HG02981 (cell line): ENCODE results near the gene UGCG.
"Not testable (repeated sequence)": the region's sequence is repeated elsewhere in the genome, so short reads cannot be mapped to it uniquely, and the experiment has no call there.

Source experiments
- ATAC-seq: cut with Tn5 transposase; IDR thresholded peaks from one replicate; pipeline ENCODE4 v1.9.1; 2021; ENCODE audit warnings: mild to moderate bottlenecking, moderate library complexity; ENCODE audit not compliant: unreplicated experiment

UGCG gene

GRCh38 chr9:111895996-111896941 is at the start of gene UGCG:
UGCG (plus strand) TSS chr9:111896814; CDS start chr9:111897216, 402 bp downstream.
- peak; percentile 88 for ATAC-seq

DNA sequence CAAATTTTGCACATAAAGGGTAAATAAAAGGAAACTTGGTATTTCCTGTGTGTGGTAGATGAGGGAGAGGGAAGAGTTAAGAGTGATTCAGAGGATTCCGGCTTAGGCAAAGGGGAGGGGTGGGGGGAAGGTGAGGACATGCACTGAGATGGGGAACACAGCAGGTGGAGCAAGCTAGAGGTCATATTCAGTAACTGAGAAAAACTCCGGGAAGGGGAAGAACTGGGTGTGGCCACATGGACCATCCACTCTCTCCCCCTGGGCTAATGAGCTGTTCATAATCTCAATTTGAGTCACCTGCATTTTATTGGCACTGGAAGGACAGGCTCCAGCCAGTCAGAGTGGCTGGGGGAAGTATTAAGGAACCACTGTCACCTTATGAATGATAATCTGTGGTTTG is 45.1 kb upstream of the UGCG start:
- ATAC-seq = no peak

GRCh38 chr9:111852291-111852690 is 44.3 kb upstream of the UGCG start:
- no peak for ATAC-seq

DNA sequence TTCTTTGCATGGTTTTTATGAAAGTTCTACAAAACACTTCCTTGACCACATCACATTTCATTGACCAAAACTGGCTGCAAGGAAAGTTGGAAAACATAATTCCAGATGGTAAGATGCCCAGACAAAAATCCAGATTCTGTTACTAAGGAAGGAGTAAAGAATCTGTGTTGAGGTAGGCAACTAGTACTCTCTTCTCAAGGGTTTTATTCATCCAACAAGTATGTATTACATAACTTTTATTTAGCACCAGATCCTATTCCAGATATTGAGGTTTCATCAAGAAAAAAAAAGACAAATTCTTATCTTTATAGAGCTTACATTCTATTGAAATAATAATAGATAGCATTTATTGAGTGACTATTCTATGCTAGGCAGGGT is 43.2 kb upstream of the UGCG start:
- no peak for ATAC-seq

DNA sequence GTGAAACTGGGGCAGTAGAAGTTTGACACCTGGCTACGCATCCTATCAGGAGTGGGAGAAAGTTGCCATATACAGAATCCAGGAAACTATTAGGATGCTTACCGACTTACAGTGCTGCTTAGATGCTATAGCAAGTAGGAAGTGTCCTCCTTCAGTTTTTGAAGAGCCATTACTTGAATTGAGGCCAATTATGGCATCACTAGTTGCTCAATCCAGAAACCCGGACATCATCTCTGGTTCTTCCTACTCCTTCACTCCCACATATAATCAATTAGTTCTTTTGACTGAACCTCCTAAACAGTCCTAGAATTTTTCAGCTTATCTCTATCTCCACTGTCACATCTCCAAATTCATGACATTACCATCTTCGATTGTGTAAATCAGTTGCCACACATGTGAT is 41.8 kb upstream of the UGCG start:
- no peak for ATAC-seq

GRCh38 chr9:111857555-111858211 is 38.9 kb upstream of the UGCG start:
- no peak for ATAC-seq

- no peak for ATAC-seq
Observed at GRCh38 chr9:111860443-111860842, 36.2 kb upstream of the UGCG start.

DNA sequence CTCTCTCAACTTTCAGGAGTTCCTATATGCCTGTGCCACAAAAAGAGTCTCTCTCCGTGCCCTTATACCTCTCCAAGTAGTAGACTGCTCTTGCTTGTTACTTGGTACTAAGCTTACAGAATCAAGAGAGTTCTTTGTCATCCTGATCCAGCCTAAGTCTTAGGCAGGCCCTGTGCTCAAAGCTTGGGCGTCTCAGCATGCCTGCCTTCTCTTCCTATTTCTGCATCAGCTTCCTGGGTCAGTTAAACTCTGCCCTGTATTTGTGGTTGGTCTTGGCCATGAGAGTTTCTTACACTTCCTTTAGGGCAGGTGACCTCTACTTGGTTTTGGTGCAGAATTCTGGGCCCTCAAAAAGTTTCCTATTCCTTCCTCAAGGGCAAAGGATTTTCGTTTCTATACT is 33.0 kb upstream of the UGCG start:
- no peak for ATAC-seq

DNA sequence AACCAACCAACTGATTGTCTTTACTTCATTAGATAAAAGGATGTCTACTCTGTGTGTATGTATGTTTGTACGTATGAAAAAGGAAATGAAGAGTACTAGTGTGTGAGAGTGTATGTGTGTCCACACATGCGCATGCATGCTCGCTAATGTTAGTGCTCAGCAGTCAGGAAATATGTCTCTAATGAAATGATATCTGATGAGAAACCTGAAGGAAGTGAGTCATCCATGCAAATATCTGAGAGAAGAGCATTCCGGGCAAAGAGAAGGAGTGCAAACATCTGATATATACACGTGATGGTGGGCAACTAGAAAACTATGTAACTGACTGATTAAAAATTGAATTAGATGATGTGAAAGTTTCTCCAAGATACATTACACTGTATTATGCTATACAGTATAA is 29.6 kb upstream of the UGCG start:
- no peak for ATAC-seq

DNA sequence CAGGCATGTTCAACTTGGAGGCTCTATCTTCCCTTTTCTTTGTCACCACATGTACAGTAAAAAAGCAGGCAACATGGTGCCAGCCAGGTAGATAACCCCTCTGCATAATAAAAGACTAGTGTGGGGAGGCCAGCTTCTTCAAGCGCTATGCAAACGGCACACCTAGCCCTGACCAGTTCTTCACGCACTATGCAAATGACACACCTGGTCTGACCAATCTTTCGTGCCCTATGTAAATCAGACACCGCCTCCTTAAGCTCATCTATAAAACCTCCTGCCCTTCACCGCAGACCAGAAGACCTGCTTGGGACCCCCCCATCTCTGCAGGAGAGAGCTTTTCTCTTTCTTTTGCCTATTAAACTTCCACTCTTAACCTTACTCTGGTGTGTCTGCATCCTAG is 28.1 kb upstream of the UGCG start:
- no peak for ATAC-seq

DNA sequence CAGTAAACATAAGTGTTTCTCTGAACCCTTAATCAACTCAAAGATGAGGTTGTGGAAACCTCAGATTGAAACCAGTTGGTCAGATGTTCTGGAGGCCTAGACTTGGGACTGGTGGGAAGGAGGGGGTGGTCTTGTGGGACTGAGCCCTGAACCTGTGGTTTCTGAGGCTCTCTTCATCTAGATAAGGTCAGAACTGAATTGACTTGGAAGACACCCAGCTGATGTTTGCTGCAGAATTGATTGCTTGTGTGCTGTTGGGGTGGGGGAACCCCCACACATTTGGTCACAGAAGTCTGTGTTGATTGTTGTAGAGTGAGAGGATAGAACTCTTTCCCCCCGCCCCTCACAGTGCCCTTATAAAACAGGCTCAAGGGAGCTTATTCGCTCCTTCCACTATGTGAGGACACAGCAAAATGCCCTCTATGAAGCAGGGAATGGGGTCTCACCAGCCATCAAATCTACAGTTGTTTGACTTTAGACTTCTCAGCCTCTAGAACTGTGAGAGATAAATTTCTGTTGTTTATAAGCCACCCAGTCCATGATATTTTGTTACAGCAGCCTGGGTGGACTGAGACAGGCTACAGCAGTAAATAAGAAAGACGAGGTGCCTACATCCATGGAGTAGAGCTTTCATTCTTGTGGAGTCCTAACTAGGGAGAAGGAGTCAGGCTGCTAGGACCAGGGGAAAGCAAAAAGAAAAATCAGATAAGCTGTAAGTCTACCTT is 25.7 kb upstream of the UGCG start:
- no peak for ATAC-seq

DNA sequence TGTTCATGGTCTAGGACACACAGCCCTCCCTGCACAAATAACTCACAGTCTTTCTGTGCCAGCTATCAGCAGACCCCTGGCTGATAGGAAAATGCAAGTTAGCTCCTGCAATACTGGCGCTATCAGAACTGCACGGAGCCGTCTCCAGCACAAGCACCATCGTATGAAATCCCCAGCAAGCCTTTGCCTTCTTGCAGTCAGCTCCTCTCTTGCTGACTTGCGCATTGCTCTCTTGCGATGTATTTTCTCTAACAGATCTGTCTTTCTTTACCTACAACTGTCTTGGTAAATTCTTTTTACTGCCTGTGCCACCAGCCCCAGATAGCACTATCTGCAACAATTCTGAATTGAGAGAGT is 25.1 kb upstream of the UGCG start:
- ATAC-seq = no peak

DNA sequence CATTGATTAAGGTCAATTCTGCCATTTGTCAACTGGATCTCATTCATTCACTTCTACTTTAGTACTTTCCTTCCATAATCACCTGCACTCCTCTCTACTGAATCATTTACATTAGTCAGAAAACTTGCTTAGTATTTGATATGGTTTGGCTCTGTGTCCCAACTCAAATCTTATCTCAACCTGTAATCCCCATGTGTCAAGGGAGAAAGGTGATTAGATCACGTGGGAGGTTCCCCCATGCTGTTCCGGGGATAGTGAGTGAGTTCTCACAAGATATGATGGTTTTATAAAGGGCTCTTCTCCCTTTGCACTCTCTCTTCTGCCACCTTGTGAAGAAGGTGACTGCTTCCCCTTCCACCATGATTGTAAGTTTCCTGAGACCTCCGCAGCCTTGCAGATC is 23.7 kb upstream of the UGCG start:
- no peak for ATAC-seq

GRCh38 chr9:111873901-111874300 is 22.7 kb upstream of the UGCG start:
- no peak for ATAC-seq

GRCh38 chr9:111874500-111874899 is 22.1 kb upstream of the UGCG start:
- no peak for ATAC-seq

DNA sequence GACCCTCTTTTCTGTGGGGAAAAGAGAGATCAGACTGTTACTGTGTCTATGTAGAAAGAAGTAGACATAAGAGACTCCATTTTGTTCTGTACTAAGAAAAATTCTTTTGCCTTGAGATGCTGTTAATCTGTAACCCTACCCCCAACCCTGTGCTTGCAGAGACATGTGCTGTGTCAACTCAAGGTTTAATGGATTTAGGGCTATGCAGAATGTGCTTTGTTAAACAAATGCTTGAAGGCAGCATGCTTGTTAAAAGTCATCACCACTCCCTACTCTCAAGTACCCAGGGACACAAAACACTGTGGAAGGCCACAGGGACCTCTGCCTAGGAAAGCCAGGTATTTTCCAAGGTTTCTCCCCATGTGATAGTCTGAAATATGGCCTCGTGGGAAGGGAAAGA is 21.3 kb upstream of the UGCG start:
- ATAC-seq = not testable (repeated sequence)

DNA sequence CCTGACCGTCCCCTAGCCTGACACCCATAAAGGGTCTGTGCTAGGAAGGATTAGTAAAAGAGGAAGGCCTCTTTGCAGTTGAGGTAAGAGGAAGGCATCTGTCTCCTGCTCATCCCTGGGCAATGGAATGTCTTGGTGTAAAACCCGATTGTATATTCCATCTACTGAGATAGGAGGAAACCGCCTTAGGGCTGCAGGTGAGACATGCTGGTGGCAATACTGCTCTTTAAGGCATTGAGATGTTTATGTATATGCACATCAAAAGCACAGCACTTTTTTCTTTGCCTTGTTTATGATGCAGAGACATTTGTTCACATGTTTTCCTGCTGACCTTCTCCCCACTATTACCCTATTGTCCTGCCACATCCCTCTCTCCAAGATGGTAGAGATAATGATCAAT is 20.9 kb upstream of the UGCG start:
- not testable (repeated sequence) for ATAC-seq

DNA sequence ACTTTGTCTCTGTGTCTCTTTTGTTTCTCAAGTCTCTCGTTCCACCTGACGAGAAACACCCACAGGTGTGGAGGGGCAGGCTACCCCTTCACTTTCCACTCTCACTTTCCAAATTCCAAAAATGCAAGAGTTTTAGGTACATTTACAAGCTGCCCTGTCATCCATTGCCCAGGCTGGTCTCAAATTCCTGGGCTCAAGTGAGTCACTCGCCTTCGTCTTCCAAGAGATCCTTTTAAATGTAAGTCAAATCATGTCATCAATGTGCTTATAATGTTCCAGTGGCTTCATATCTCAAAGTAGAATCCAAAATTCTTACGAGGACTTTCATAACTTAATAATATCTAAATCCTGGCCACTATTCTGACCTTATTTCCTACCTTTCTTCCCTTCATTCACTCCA is 20.4 kb upstream of the UGCG start:
- ATAC-seq = no peak

GRCh38 chr9:111877420-111877819 is 19.2 kb upstream of the UGCG start:
- no peak for ATAC-seq

- no peak for ATAC-seq
Observed at GRCh38 chr9:111878946-111879345, 17.7 kb upstream of the UGCG start.

GRCh38 chr9:111886983-111887718 is 9.5 kb upstream of the UGCG start:
- ATAC-seq = no peak
